ENCODE data around the gene METTL18.

METTL18 gene

DNA sequence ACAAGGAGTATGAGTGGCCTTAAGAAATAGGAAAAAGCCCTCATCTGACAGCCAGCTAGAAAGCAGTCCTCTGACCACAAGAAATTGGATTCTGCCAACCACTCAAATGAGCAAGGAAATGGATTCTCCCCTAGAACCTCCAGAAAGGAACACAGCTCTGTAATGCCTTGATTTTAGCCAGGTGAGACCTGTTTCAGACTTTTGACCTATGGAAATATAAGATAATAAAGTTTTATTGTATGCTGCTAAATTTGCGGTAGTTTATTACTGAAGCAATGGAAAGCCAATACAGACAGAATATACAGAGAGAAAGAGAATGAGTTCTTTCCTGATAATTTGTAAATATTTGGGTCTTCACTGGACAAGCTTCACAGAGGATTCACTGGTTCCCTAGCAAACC lies 32.0 kb downstream of the METTL18 start:
- Histone ChIP-seq H3K9me3 (peaks cover 15% of the 10 kb centered on the region), H3K9ac (no peak overlapping the region), H3K4me3 (no peak overlapping the region), H3K36me3 (no peaks in the 10 kb centered on the region), H3K4me2 (no peak overlapping the region), H3K27me3 (no peaks in the 10 kb centered on the region), H3K27ac (no peak overlapping the region), H4K20me1 (no peaks in the 10 kb centered on the region), H3K4me1 (no peaks in the 10 kb centered on the region)
- no peak for TF ChIP-seq Cebpa-rat (IDR thresholded peaks at IDR 0.05)

DNA sequence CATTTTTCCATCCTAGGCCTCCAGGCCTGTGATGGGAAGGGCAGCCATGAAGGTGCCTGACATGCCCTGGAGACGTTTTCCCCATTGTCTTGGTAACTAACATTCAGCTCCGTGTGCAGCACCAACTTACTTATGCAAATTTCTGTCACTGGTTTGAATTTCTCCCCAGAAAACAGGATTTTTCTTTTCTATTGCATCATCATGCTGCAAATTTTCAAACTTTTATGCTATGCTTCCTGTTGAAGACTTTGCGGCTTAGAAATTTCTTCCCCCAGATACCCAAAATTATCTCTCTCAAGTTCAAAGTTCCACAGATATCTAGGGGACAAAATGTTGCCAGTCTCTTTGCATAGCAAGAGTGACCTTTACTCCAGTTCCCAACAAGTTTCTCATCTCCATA lies 35.7 kb downstream of the METTL18 start:
- Histone ChIP-seq H3K4me1 (no peaks in the 10 kb centered on the region), H3K9me3 (peaks cover 15% of the 10 kb centered on the region), H4K20me1 (no peaks in the 10 kb centered on the region), H3K27ac (no peak overlapping the region), H3K27me3 (no peaks in the 10 kb centered on the region), H3K9ac (no peak overlapping the region), H3K36me3 (no peaks in the 10 kb centered on the region), H3K4me3 (no peak overlapping the region), H3K4me2 (no peak overlapping the region)
- TF ChIP-seq Cebpa-rat (IDR thresholded peaks at IDR 0.05) = no peak

GRCh38 chr1:169753549-169753948 lies 41.2 kb downstream of the METTL18 start:
- Histone ChIP-seq H3K4me1 (no peaks in the 10 kb centered on the region), H4K20me1 (no peaks in the 10 kb centered on the region), H3K9ac (no peak overlapping the region), H3K36me3 (no peaks in the 10 kb centered on the region), H3K4me2 (no peak overlapping the region), H3K9me3 (peaks cover 9% of the 10 kb centered on the region), H3K27me3 (no peaks in the 10 kb centered on the region), H3K4me3 (no peak overlapping the region), H3K27ac (no peak overlapping the region)
- TF ChIP-seq Cebpa-rat (IDR thresholded peaks at IDR 0.05) = no peak

DNA sequence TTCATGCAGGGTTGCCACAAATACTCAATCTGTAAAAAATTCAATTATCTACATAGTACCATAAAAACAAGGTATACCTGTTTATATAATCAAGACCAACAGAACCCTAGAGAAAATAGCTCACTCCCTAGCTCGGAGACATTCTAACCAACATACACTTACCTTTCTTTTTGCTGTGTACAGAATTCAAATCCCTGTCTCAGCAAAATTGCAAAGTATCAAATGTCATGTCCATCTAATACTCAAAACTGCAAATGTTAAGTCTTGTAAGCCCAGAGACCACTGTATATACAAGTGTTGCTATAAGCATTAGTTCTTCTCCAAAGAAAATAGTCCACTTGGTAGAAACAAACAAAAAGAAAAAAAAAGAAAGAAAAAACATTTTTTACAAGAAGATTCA lies 44.7 kb downstream of the METTL18 start:
- no peaks in the 10 kb centered on the region for H3K27me3 ChIP-seq
- H3K4me3 ChIP-seq = no peak overlapping the region
- H4K20me1 ChIP-seq = no peaks in the 10 kb centered on the region
- H3K36me3 ChIP-seq = no peaks in the 10 kb centered on the region
- no peak overlapping the region for H3K4me2 ChIP-seq
- TF ChIP-seq Cebpa-rat (IDR thresholded peaks at IDR 0.05) = no peak
- no peak overlapping the region for H3K9ac ChIP-seq
- no peak overlapping the region for H3K27ac ChIP-seq
- peaks cover 9% of the 10 kb centered on the region for H3K4me1 ChIP-seq
- H3K9me3 ChIP-seq = no peaks in the 10 kb centered on the region

DNA sequence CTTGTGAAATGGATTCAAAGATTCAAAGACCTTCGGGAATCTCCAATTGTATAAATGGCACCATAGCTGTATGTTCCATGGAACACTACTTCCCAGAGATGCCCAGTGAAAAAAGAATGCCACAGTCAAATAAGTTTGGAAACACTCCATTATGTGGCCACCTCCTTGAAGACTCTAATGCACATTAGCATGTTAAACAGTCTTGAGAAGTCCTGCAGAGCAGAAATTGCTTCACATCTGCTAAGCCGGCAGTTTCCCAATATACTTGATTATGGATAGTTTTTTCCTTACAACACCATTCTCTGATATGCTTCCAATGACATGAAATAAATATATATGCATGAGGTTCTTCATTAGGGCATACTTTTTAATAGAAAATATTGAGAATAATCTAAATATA lies 48.2 kb downstream of the METTL18 start:
- no peaks in the 10 kb centered on the region for H3K36me3 ChIP-seq
- no peak overlapping the region for H3K4me2 ChIP-seq
- no peaks in the 10 kb centered on the region for H3K27me3 ChIP-seq
- TF ChIP-seq Cebpa-rat (IDR thresholded peaks at IDR 0.05) = no peak
- H3K27ac ChIP-seq = no peak overlapping the region
- peaks cover 16% of the 10 kb centered on the region for H3K4me1 ChIP-seq
- no peaks in the 10 kb centered on the region for H4K20me1 ChIP-seq
- no peak overlapping the region for H3K4me3 ChIP-seq
- H3K9ac ChIP-seq = no peak overlapping the region
- H3K9me3 ChIP-seq = peaks cover 8% of the 10 kb centered on the region; the same call in 1 of the 2 replicates

DNA sequence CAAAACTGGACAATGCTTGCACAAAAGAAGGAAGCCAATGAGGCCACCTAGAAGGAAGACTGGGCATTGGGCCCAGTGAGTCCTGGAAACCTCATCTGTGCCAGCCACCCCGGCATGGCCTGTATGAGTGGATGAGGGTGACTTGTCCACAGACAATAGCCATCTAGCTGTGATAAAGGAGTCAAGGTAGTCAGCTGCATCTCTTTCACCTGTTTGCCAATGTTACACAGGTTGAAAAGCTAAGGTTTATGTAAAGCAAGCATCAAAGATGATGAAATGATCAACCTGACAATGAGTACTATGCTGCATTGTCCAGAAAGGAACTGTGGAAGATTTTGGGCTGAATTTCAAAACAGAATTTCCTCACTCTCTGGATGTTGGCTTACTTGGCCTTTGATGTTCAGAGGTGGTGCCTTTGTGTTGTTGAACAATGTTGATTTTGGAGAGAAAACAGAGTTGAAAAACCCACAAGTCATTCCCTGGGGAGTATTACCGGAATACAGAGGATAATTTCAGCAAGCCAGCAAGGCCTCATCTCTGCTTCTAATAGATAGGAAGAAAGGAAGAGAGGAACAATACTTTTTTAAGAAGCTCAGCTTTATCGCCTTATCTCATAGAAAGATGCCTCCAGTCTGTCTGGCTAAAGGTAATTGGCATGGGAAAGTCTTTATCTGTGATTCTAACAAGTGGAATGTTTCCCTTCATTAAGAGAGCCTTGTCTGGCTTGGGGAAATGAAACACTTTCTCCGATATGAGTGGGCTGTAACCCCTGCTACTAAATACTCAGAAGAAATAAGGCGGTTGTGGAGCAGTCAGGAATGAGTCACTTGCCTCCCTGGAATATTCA lies 49.5 kb downstream of the METTL18 start:
- H3K4me2 ChIP-seq = peak overlapping the region; percentile 52
- H3K27ac ChIP-seq = no peak overlapping the region
- no peak overlapping the region for H3K9ac ChIP-seq
- peaks cover 8% of the 10 kb centered on the region; the same call in 1 of the 2 replicates for H3K9me3 ChIP-seq
- no peaks in the 10 kb centered on the region for H4K20me1 ChIP-seq
- peaks cover 16% of the 10 kb centered on the region for H3K4me1 ChIP-seq
- no peaks in the 10 kb centered on the region for H3K36me3 ChIP-seq
- no peak for TF ChIP-seq Cebpa-rat (IDR thresholded peaks at IDR 0.05)
- no peak overlapping the region for H3K4me3 ChIP-seq
- H3K27me3 ChIP-seq = no peaks in the 10 kb centered on the region
